NB4 (cell line): ENCODE measurements around the gene BDNF.

Source experiments
- CTCF ChIP-seq: IDR thresholded peaks from one replicate; pipeline ENCODE4 v1.5.1; 2012; ENCODE audit warnings: low read depth, low read length
- MAX ChIP-seq: IDR thresholded peaks from 2 replicates; pipeline ENCODE4 v1.6.1; 2011; ENCODE audit warnings: low read depth, low read length
- POLR2A ChIP-seq: IDR thresholded peaks from 2 replicates; pipeline ENCODE4 v1.6.1; 2011; ENCODE audit warnings: mild to moderate bottlenecking; ENCODE audit not compliant: insufficient read length; ENCODE audit errors: extremely low read depth

- no peak for TF ChIP-seq CTCF
- no peak for TF ChIP-seq POLR2A
- no peak for TF ChIP-seq MAX
Measured at GRCh38 chr11:27702811-27703210, 2.6 kb upstream of the BDNF start.
